HG03045 (cell line): ENCODE data around the gene ZCCHC14.

Source experiments
- ATAC-seq: cut with Tn5 transposase; IDR thresholded peaks from one replicate; pipeline ENCODE4 v1.9.1; 2021; ENCODE audit warnings: mild to moderate bottlenecking, moderate library complexity; ENCODE audit not compliant: unreplicated experiment

ZCCHC14 gene

GRCh38 chr16:87435372-87436224 is 57.2 kb downstream of the ZCCHC14 start:
- no peak for ATAC-seq

GRCh38 chr16:87434146-87434667 is 58.6 kb downstream of the ZCCHC14 start:
- no peak for ATAC-seq

- no peak for ATAC-seq
These were observed 60.4 kb downstream of the ZCCHC14 start for GRCh38 chr16:87432330-87432915.

GRCh38 chr16:87431926-87432325 is 60.9 kb downstream of the ZCCHC14 start:
- no peak for ATAC-seq

GRCh38 chr16:87426423-87427215 is 66.2 kb downstream of the ZCCHC14 start:
- no peak for ATAC-seq

GRCh38 chr16:87425941-87426340 is 66.9 kb downstream of the ZCCHC14 start:
- no peak for ATAC-seq

- ATAC-seq, result no peak
These were observed 68.6 kb downstream of the ZCCHC14 start for GRCh38 chr16:87424266-87424665.

GRCh38 chr16:87423429-87423828 is 69.4 kb downstream of the ZCCHC14 start:
- no peak for ATAC-seq

GRCh38 chr16:87422106-87422505 is 70.7 kb downstream of the ZCCHC14 start:
- no peak for ATAC-seq

- no peak for ATAC-seq
These were observed 71.6 kb downstream of the ZCCHC14 start for GRCh38 chr16:87421003-87421912.

GRCh38 chr16:87420026-87421002 is 72.5 kb downstream of the ZCCHC14 start:
- ATAC-seq, result no peak

GRCh38 chr16:87418644-87419043 is 74.2 kb downstream of the ZCCHC14 start:
- no peak for ATAC-seq

GRCh38 chr16:87418216-87418615 is 74.6 kb downstream of the ZCCHC14 start:
- ATAC-seq, result no peak

GRCh38 chr16:87417528-87417910 is 75.3 kb downstream of the ZCCHC14 start:
- ATAC-seq, result no peak

- ATAC-seq, result no peak
These were observed 75.8 kb downstream of the ZCCHC14 start for GRCh38 chr16:87416826-87417527.

- no peak for ATAC-seq
These were observed 77.4 kb downstream of the ZCCHC14 start for GRCh38 chr16:87415441-87415840.

GRCh38 chr16:87414251-87414680 is 78.6 kb downstream of the ZCCHC14 start:
- ATAC-seq, result no peak

- ATAC-seq, result no peak
These were observed 79.8 kb downstream of the ZCCHC14 start for GRCh38 chr16:87412996-87413421.
